ENCODE data around the gene PLA2G4B. TPM values are rescaled to one million over a fixed set of nuclear protein-coding genes. Genes with fewer than 3 reads are reported as not detected.

PLA2G4B gene
- total RNA-seq, 1 experiment from 2014 or later, result 3.7 TPM

- H2BK12ac ChIP-seq (ENCODE audit: insufficient read length, low read depth, low read length), result no peak overlapping the region
- peaks cover 3% of the 10 kb centered on the region for H3K23me2 ChIP-seq (ENCODE audit: insufficient read length, low read depth, low read length, poor library complexity, severe bottlenecking)
- no peak overlapping the region for H3K56ac ChIP-seq (ENCODE audit: insufficient read length, low read depth, low read length)
- no peak overlapping the region for H2AK5ac ChIP-seq (ENCODE audit: insufficient read length, low read length)
- H3K79me1 ChIP-seq (ENCODE audit: insufficient read depth, low read depth, low read length, poor library complexity, severe bottlenecking), result no peaks in the 10 kb centered on the region
- no peak overlapping the region for H2BK15ac ChIP-seq (ENCODE audit: low read depth, low read length)
- WGBS (ENCODE audit: extremely low coverage, insufficient read length, low lambda C conversion rate), result no CpG with 5 or more reads among the region's 10 CpGs
- H3K27me3 ChIP-seq (ENCODE audit: insufficient read depth, low read length), result peaks cover 7% of the 10 kb centered on the region; the same call in 1 of the 2 replicates
- H2AFZ ChIP-seq (ENCODE audit: low read length), result no peak overlapping the region
- H3K18ac ChIP-seq (ENCODE audit: insufficient read length, low read depth, low read length), result no peak overlapping the region
- no peaks in the 10 kb centered on the region; a peak in 2 of 5 replicates for H3K9me3 Mint-ChIP-seq
- no peak overlapping the region for H2BK5ac ChIP-seq (ENCODE audit: insufficient read length, low read length)
- H3K23ac ChIP-seq (ENCODE audit: insufficient read length, low read depth, low read length), result no peak overlapping the region
- peaks cover 43% of the 10 kb centered on the region for H3K27me3 Mint-ChIP-seq (ENCODE audit: low read depth)
- peaks cover 0 to 1% (median 0%) of the 10 kb centered on the region in 3 experiments; a peak in 1 of 7 replicates for H3K36me3 Mint-ChIP-seq (ENCODE audit: insufficient read depth in 1 of 3, low read depth in 3 of 3)
- no peak overlapping the region for H2BK20ac ChIP-seq (ENCODE audit: low read depth, low read length, poor library complexity, severe bottlenecking)
- H3K4me2 ChIP-seq (ENCODE audit: insufficient read depth, insufficient read length, low read length), result no peak overlapping the region
- no peak overlapping the region for H3T11ph ChIP-seq (ENCODE audit: low read length)
- H4K20me1 ChIP-seq (ENCODE audit: control insufficient read depth, insufficient read depth, insufficient read length), result no peaks in the 10 kb centered on the region
- TF ChIP-seq CTCF (conservative IDR thresholded peaks at IDR 0.05), result no peak
- H3K14ac ChIP-seq (ENCODE audit: insufficient read depth, low read length), result no peak overlapping the region; the same call in 1 of the 2 replicates
- H3K4ac ChIP-seq (ENCODE audit: low read depth, low read length), result no peak overlapping the region
- H3K79me2 ChIP-seq (ENCODE audit: insufficient read depth, low read length), result no peaks in the 10 kb centered on the region
- no peak overlapping the region; a peak in 1 of 7 replicates for H3K27ac Mint-ChIP-seq
- no peak overlapping the region for H2BK120ac ChIP-seq (ENCODE audit: low read depth, low read length, poor library complexity, severe bottlenecking)
- H4K5ac ChIP-seq (ENCODE audit: insufficient read length, low read depth, low read length), result no peak overlapping the region
- no peak for DNase-seq
- no peaks in the 10 kb centered on the region for H3K9me3 ChIP-seq (ENCODE audit: control insufficient read depth, low read depth, low read length)
- no peak overlapping the region for H4K8ac ChIP-seq (replicated peaks; ENCODE audit: insufficient read length, low read depth, low read length)
- no peak overlapping the region for H3K4me3 Mint-ChIP-seq
- no peak overlapping the region for H3K9ac ChIP-seq (ENCODE audit: extremely low read depth, insufficient read length, low read length)
- H3K4me1 Mint-ChIP-seq, result peaks cover 4 to 10% of the 10 kb centered on the region in 2 experiments
- H4K91ac ChIP-seq (ENCODE audit: insufficient read length, low read depth, low read length), result no peak overlapping the region
- H3K4me1 ChIP-seq (ENCODE audit: insufficient read depth, low read length), result no peaks in the 10 kb centered on the region
- no peak overlapping the region for H3K27ac ChIP-seq (ENCODE audit: insufficient read length, low read depth, low read length)
These were observed 40.7 kb downstream of the PLA2G4B start for GRCh38 chr15:41879321-41879845.
